Islet of Langerhans (tissue), 1 donor: Measurements from ENCODE around the gene SLC8A3.

Experiments
- FAIRE-seq: peaks from one replicate; lab custom pipeline; 2011; peaks lifted over from hg19 to GRCh38; lab: Jason Lieb, UNC

The SLC8A3 gene

DNA sequence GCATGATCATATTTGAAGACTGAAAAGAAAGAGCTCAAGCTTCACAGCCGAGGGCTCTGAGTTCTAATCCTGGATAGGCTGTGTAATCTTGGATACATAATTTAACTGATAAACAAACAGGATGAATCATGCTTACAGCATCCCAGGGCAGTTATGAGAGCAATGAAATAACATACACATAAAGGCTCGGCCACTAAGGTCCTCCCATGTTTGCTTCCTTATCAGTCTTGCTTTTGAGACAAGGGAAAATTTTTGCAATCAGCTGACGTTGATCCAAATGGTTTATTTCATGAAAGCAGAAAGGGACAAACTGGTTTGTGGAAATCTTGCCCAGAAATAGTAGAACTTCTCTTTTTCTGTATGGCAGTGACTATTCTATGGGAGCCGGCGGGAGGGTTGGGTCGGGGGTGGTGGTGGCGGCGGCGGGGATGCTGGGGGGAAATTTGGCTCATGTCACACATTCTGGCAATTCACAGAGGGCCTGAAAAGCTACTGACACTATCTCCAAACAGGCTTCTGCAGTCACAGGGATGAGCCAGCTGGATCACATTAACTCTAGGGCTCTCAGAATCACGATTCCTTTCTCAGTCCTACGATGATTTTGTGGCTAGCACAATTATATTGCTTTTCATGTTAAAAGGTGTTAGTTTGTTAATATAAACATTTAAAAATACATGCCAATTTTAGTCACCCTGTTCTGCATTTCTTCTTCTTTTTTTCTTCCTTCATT lies 124.5 kb downstream of the SLC8A3 start:
- no peak for FAIRE-seq

DNA sequence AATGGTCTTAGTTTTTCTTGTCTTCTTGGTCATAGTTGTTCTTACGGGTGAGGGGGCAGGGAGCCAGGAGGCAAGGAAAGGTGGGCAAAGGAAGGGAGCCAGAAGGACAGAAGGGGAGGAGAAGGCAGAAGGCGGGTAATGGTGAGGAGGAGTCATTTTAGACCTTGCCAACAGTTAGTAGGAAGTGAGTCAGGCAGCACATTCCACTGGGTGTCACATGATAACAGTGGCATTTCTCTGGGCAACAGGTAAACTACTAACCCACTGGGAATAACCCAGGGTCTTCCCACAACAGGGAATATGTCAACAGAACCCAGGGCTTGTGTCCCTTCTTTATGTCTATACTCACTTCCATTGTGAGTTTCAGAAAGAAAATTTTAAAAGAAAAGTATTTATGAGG lies 127.6 kb downstream of the SLC8A3 start:
- FAIRE-seq: no peak

DNA sequence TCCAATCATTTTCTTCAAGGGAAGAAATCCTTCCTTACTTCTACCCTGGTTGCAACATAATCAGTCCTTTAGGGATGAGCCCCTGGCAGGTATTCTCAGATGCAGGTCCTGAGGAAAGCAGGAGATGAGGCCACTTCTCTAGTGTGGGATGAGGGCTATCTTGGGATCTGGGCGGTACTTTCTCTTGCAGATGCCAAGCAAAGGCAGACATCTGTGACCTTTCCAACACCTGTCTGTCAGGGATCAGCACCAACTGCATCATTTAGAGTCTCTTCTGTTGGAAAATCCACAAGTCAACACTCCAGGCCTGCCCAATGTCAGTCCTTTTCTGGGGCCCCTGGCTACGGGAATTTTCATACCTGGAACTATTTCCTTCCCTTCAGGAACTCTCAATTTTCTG lies 129.2 kb downstream of the SLC8A3 start:
- FAIRE-seq: no peak

DNA sequence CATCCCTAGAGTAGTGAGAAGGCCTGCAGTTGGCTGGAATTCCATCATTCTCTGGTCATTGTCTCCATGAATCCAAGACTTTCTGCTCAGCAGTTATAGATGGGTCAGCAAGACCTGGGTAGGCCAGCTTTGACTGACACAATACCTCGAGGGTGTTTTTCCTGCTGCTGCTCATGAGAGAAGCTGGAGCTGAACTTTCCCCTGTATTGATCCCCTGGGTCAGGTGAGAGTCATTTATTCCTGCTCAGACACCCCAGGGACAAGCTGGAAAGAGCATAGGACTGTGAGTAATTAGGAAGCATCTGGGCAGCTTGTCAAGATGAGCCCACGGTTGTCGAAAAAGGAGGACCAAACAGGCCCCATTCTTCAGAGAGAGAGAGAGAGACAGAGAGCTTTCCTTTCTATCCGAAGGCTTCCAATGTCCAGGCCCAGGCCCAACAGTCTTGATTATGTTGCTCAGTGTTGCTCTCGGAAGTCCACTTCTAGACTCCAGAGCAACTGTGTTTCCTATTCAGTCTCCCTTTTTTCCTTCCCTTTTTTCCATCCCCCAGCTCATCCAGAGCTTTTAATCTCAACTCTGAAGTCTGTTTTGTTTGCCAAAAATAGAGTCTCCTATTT lies 131.1 kb downstream of the SLC8A3 start:
- FAIRE-seq: no peak

DNA sequence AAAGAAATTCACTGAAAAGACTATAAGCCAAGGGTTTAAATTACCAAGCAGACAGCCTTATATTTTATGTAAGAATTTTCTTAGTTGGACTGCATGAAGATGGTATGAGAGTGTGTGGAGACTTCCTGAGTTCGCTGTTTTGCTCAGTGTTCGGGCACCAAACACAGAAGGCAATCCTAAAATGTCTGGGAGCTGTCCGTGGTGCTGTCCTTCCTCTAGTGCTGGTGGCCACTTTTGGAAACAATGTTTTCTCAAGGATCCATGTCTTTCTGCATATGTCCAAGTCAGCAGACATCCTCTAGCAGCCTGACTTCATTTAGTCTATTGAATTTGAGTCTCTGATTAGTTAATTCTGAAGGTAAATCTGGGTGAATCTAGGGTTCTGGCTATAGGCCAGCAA lies 135.8 kb downstream of the SLC8A3 start:
- no peak for FAIRE-seq

DNA sequence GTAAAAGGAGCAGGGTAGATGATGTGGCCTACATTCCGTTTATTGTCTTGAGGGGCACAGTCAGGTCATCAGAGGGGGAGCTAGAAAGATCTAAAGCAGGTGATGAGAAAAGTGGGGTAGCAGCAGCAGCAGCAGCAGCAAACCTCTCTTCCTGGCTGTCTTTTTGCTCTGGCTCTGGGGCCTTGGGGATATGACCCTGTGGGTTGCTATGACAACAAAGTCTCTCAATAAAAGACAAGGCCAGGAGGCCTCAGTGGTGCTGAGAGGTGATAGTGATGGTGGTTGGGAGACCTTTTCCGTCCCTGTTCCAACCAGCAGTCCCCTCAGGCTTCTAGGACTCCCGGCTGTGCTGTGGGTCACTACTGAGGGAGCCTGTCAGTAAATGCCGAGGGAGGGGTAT lies 138.6 kb downstream of the SLC8A3 start:
- no peak for FAIRE-seq

DNA sequence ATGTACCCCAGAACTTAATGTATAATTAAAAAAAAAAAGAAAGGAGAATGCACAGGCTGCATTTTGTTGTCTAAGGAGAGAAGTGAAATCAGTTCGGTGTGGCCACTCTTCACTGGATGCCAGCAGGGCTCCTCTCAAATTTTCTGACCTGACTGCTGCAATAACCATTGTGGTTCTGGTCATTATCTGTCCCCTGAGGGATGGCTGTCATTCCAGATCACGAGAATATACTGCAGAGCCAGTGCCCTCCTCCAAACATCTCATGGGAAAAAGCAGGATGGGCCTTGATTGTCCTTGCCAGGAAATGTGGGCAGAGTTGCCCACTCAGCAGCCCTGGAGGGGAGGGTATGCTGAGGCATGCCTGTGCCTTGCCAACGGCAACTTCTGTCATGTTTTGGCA lies 139.1 kb downstream of the SLC8A3 start:
- no peak for FAIRE-seq

DNA sequence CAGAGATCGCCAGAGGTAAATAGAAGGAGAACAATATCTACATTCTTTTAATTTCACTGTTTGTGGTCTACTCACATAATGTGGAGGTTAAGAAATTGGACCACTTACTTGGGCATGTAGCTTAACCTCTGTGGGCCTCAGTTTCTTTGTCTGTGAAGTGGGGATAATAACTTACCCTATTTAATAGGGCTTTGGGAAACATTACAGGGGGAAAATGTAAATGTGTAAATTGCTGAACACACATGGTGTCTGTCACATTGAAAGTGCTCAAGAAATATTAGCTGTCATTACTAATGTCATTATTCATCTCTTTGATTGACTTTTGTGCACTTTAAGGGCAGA lies 140.5 kb downstream of the SLC8A3 start:
- no peak for FAIRE-seq

DNA sequence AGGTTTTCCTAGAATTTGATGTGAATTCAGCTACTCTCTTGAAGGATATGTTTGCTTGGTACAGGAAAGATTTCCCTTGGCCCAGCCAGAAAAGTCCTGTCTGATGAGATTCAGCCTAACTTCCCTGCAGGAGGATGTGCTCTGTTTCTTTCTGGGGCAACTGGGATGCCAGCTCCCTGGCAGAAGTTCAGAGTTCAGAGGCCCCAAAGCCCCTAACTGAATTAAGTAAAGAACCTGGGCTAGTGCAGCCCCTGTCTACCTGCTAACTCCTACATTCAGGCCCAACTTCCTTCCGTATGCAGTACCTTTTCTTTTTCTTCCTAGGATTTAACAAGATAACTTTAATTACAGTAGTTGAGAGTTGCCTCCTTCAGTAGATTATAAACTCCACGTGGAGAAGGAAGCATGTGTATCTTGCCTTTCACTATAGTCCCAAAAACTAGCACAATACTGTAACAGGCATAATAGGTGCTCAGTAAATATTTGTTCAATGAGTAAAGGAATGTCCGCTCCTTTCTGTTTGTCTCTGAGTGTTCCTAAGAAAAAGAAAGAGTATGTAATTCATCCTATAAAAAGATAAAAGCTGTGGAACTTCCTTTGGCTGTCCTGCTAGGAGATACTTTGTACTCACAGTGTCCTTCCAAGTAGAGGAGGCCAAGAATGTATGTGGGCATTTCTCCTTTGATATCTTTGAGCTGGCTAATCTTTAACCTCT lies 141.0 kb downstream of the SLC8A3 start:
- no peak for FAIRE-seq

DNA sequence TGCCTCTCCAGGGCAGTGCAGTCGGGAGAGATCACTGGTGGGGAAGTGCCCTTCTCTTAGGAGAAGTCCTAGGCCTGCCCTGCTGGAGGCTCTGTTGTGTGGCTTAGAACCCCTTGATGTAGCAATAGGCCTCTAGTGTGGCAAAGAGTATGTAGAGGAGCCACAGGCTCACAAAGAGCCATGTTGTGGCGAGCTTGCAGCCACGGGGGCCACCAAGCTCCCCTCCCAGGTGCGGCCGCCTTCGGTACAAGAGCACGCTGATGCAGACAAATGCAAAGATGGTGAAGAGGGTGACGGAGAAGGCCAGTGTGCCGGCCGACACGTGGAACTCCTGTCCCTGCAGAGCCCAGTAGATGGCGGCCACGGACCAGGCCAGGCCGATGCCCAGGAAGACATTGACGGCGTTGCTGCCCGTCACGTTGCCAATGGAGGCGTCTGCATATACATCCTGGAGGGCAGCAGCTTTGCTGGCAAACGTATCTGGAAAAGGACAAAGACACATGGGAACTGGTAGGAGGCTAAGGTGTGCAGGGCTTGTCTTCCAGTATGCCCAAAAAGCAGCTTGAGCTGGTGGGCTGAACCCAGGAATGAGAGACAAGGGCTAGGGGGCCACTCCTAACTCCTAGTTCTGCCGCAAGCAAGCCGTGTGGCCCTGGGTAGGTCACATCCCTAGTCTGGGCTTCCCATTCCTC lies 142.8 kb downstream of the SLC8A3 start:
- no peak for FAIRE-seq

DNA sequence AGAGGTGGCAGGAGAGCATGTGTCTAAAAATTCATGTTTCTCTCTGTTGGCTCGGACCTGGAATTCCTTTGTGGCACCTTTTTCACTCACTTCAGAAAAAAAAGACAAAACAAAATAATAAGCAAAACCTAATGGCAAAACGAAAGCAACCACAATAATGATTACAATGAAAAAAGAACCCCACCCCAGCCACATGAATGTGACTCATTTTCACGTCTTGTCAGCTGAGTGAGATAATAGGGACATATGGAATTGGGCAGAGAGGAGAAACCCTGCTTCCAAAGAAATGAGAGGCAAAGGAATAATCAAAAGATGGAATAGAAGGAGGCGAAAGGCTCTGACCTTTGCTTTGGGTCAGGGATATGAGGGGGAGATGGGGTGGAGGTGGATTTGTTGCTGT lies 143.4 kb downstream of the SLC8A3 start:
- FAIRE-seq: no peak

DNA sequence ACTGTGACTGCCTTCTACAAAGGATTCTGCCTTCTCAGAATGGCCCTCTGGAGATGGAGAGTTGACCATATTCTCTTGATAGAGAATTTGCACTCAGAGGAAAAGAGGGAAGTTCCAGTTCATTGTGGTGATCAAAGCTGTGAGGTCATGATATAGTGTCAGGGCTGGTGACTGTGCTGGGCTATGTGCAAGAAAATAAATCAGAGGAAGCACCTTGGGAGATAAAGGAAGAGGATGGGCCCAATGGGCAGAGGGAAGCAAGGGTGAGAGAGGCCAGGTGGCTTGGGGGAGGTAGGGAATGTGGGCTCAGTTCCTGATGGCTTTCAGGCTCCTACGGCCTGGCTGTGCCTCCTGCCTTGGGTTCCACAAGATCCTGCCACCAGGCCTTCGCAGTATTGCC lies 145.8 kb downstream of the SLC8A3 start:
- no peak for FAIRE-seq

DNA sequence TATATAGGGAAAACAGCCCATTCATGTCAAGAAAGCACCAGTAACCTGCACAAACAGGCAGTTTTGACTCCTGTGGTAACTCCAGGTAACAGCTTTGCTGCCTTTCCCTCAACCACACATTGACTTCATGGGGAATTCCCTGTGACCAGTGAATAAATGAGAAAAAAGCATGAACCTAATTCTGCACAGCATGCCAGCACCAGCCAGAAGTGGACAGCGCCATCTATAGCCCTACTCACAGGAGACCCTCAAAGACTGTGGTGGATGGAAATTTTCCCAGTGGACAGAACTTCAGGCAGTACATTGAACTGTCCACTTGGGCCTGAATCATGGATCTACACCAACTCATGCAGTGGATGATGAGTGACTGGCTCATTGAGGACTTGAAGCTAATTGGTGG lies 152.1 kb downstream of the SLC8A3 start:
- FAIRE-seq: no peak

DNA sequence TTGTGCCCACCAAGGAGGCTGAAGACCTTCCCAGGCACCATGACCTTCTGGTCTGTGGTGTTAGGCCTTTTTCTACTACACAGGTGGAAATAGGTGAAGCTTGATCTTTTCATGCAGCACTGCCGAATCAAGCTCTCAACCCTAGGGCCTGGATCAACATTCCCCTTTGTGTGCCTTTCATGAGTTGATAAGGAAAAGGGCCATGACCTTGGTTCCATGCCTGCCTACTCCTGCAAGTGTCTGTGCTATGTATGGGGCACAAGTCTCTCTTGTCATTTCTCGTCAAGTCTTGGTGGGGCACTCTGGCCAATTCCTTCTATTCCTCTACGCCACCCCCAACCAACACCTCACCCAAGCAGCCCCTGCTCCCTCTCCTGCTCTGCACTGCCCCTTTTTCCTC lies 154.5 kb downstream of the SLC8A3 start:
- FAIRE-seq: no peak

DNA sequence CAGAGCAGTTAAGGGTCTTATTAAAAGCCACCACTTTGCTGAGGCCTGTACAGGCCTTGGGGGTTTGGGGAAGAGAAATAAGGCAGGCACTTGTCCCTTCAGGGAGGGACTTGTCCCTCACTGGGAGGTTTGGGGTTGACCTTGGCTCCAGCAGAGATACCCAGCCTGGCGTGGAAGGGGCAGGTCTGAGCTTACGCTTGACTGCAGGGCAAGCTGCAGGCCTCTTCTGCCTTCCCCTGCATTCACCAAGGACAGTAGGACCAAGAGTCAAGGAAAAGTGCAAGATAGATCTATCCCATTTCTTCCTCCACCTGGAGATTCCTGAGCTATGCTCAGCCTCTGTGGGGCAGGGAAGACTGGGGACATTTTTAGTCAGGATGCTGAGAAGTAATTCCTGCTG lies 155.2 kb downstream of the SLC8A3 start:
- FAIRE-seq: no peak

DNA sequence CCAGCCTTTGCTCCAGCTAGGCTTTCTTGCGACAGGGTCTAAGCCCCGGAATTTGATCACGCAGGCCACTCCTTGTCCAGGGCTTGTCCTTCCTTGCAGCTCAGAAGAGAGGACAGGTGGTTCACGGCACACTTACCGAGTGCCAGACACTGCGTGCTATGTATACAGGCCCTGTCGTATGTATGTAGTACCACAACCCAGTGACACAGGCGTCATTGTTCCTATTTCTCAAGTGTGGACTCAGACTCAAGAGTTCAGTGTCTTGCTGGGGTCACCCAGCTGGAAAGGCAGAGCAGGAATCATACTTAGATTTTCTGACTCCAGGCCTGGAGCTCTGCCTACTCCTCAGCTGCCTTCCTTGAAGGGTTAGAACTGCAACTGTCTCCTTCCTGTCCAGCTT lies 155.6 kb downstream of the SLC8A3 start:
- no peak for FAIRE-seq

DNA sequence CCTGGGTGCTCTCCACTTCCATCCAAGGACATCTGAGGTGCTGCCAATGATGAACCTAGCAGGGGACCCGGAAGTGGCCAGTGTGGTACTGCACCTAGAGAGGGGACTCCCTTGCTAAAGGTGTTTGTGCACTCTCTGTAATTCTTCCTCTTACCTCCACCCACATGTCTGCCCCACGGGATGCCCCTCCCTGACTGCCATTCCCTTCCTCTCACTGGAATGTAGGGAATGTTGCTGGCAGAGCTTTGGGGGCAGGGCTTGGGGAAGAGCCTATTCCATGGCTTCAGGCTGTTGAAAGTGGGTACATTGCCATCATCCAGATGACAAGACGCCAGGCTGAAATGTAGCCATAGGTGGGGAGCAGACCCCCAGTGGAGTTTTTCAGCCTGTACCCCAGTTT lies 156.3 kb downstream of the SLC8A3 start:
- FAIRE-seq: no peak

DNA sequence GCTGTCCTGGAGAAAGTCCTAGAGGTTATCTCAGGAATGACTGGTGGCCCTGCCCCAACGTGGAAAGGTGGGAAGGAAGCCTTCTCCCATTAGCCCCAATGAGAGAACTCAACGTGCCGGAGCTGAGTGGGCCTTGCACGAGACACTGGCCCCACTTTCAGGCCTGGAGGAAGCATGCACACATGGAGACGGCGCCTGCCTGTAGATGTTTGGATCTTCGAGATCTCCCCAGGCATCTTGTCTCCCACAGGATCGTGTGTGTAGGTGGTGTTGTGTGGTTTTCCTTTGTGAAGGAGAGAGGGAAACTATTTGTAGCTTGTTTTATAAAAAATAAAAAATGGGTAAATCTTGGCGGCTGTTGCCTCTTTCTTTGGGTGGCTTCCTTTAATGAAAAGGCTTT lies 156.7 kb downstream of the SLC8A3 start:
- FAIRE-seq: no peak

DNA sequence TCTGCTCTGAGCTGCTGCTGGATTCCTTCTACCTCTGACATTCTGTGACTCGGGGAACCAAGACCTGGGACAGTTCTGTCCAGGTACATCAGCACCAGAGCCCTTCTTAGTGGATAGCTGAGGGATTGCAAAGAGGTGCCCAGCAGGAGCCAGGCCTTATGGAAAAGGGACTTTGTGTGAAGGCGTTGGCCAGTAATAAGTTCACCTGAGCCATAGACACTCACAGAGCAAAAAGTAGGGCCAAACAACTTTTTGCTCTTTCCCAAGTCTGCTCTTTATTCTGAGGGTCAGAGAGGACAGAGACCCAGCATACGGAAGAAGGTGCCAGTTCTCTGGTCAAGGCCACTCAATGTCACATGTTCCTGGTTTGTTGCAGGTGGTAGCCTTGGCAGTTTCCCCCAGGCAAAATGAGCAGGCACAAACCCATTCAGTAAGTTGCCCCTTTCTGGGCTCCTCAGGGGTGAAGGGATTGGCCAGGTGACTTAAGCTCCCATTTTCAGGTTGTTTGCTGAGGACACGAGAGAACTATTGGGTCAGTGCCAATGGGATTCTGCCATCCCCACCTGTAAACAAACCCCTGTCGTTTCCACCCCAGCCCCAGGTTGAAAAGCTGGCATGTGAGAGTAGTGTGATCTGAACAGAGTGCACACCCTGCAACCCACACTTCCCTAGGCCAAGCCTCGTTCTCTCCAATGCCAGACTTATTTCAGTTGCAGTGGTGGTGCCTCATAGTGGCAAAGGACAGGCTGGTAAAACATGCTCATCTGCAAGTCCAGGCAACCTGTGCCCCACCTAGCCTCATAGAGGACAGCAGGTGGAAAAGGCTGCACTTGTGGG lies 159.2 kb downstream of the SLC8A3 start:
- FAIRE-seq: no peak

DNA sequence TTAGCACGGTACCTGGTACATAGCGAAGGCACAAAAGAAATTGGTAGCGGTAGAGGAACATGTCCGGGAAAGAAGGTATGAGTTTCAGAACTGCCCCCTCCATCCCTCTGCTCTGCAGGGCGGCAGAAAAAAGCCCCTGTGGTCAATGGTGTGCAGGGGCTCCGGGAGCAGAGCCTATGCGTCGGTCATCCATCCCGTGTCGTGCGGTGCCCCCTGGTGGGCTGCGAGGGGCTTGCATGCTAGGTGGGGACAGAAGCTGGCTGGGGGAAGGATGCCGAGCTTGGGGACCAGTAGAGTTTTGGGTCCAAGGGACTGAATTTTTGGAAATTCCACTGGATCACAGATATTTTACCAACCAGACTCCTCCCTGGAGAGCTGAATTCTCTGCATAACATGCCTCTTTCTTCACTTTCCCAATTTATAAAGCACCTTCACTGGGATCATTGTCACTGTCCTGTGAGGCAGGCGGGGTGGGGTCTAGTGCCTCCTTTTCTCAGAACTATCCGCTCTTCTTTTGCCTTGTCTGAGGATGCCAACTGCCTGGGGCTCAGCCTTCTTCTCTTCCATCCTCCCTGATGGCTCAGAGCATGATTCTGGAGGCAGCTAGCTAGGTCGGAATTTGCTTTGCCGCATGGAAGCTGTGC lies 160.8 kb downstream of the SLC8A3 start:
- no peak for FAIRE-seq

DNA sequence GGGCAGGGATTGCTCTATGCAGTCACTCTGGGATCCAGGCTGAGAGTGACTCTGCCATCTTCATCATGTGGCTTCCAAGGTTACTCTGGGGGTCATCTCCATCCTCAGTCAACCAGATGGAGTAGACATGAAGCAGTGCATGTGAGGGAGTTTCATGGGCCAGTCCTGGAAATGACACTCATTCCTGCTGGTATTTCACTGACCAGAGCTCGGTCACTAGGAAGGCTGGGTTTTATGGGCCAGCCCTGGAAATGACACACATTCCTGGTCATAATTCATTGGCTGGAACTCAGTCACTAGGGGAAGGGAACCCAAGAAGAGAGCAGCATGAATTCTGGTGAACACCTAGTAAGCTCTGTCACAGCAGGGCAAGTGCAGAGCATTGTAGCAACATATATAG lies 164.9 kb downstream of the SLC8A3 start:
- FAIRE-seq: no peak
